SHP77 treated with DMSO at 0.1 percent for 48 hours (cell line): ENCODE results near the gene EPHX1.
"Not testable (repeated sequence)": the region's sequence is repeated elsewhere in the genome, so short reads cannot be mapped to it uniquely, and the experiment has no call there.

Experiments
- DNase-seq: peaks from one replicate; lab custom pipeline; 2025; lab: John Stamatoyannopoulos, UW

EPHX1 gene

DNA sequence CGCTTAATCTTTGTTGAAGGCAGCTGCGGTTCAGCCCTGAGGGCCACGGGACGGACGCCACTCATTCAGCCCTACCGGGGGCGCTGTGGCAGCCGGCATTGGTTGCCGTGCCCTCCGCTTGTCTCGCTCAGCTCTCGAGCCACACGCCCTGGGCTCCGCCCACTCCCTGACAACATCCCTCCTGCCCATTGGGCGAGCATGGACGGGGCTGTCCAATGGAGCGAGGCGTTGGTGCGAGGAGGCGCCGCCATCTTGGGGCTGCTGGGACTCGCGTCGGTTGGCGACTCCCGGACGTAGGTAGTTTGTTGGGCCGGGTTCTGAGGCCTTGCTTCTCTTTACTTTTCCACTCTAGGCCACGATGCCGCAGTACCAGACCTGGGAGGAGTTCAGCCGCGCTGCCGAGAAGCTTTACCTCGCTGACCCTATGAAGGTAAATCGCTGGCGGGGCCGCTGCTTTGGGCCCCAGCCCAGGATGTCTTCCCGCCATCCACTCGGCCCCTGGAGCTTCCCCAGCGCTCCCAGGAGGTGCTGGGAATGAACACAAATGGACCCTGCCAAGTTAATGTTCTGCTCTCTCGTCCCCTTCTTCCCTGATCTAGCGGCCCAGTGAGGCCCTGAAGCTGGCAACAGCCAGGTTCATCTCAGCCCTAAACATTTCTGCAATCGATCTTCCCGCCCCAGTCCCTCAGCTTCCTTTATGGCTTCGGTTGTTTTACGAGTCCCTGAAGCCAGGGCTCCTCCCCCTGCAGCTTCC is 32.2 kb upstream of the EPHX1 start, which contains the start of gene SRP9:
Gene SRP9 (plus strand): TSS at position 244 of the 754 bp plus-strand sequence. CDS start 115 bp downstream, at position 359.
- peak; percentile 94 for DNase-seq

DNA sequence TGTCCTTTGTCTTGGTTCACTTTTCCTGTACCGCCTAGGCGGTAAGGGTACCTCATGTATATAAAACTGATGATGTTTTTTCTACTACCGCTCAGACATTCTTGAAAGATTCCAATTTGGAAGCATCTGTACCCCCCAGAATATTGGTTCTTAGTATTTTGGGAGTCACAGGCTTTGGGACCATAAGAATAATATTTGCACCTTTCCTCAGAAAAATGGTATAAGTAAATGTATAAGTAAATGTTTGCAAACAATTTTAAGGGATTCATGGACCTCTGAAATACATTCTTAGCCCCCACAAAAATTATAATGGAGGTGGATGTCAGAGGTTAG is 31.6 kb upstream of the EPHX1 start:
- DNase-seq = no peak

GRCh38 chr1:225779165-225779564 is 30.8 kb upstream of the EPHX1 start:
- DNase-seq = not testable (repeated sequence)

- DNase-seq = no peak
These were observed 29.8 kb upstream of the EPHX1 start for GRCh38 chr1:225780134-225780533.

DNA sequence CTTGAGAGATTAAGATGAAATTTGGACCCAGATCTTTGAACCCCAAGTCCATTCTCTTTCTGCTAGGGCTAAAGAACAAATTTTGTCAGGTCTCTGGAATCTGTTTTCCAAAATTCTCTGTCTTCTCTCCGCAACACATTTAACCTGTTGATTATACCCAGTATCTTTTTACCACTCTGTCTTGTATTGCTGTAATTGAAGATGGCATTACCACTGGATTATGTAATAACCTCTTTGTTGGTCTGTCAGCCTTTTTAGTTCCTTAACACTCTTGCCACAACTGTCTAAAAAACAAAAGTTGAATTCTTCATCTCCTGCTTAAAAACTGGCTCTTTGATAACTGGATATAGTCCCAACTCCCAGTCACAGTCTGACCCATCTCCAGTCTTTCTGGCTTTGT is 29.3 kb upstream of the EPHX1 start:
- DNase-seq = no peak

DNA sequence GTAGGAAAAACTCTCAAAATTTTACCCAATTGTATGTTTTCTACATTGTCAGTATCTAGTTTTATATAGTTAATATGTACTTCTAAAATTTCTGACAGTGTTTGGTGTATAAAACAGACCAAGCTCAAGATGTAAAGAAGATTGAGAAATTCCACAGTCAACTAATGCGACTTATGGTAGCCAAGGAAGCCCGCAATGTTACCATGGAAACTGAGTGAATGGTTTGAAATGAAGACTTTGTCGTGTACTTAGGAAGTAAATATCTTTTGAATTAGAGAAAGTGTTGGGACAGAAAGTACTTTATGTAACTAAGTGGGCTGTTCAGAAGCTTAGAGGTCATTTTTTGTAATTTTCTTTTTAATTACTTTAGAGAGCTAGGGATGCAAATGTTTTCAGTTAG is 20.8 kb upstream of the EPHX1 start:
- DNase-seq = not testable (repeated sequence)

DNA sequence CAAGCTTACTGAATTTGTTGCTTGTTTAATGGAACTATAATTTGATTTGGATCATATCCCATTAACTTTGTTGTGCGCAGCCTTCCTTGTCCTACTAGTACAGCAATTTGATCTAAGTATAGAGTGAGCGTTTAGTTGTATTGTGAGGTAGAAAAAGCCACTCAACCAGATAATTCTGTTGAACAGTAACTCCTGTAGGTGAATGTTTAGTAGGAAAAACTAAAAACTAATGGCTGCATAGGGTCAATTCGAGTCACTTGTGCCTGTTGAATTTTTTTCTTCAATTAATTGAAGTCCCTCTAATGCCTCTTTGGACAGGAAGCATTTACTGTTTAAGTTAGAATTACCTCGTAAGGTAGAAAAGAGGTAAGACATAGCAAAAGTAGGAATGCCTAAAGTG is 15.0 kb upstream of the EPHX1 start:
- no peak for DNase-seq

DNA sequence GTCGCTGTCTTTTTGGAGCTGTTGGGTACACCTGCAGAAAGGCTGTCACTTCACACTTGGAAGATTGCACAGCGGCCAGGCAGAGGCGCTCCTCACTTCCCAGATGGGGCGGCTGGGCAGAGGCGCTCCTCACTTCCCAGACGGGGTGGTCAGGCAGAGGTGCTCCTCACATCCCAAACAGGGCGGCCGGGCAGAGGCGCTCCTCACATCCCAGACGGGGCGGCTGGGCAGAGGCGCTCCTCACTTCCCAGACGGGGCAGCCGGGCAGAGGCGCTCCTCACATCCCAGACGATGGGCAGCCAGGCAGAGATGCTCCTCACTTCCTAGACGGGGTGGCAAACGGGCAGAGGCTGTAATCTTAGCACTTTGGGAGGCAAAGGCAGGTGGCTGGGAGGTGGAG is 13.8 kb upstream of the EPHX1 start:
- not testable (repeated sequence) for DNase-seq

- DNase-seq = not testable (repeated sequence)
These were observed 8.8 kb upstream of the EPHX1 start for GRCh38 chr1:225801146-225801545.

GRCh38 chr1:225806249-225806648 is 3.7 kb upstream of the EPHX1 start:
- DNase-seq = no peak

DNA sequence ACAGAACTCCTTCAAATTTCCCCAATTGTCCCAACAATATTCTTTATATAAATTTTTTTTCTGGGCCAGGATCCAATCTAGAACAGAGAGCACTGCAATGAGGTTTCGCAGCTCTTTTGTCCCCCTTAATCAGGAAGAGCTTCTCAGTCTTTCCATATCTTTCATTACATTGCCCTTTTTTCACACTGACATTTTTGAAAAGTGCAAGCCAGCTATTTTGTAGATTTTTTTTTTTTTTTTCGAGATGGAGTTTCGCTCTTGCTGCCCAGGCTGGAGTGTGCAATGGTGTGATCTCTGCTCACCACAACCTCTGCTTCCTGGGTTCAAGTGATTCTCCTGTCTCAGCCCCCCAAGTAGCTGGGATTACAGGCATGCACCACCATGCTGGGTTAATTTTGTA is 3.2 kb upstream of the EPHX1 start:
- not testable (repeated sequence) for DNase-seq

DNA sequence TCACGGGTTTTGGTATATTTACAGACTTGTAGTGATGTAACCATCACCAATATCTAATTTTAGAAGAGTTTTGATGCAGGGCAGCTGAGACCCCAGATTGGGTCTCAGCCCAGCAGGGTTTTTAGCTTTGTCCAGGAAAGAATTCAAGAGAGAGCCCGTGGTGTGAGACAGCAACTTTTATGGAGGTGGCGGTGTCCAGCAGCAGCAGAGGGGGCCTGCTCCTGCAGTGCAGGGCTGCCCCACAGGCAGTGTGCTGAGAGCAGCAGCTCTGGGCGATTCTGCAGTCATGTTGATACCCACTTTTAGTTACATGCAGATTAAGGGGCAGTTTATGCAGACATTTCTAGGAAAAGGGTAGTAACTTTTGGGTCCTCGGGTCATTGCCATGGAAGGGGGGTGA is 1.8 kb upstream of the EPHX1 start:
- no peak for DNase-seq

- not testable (repeated sequence) for DNase-seq
These were observed 935 bp downstream of the EPHX1 start for GRCh38 chr1:225810579-225811538.

DNA sequence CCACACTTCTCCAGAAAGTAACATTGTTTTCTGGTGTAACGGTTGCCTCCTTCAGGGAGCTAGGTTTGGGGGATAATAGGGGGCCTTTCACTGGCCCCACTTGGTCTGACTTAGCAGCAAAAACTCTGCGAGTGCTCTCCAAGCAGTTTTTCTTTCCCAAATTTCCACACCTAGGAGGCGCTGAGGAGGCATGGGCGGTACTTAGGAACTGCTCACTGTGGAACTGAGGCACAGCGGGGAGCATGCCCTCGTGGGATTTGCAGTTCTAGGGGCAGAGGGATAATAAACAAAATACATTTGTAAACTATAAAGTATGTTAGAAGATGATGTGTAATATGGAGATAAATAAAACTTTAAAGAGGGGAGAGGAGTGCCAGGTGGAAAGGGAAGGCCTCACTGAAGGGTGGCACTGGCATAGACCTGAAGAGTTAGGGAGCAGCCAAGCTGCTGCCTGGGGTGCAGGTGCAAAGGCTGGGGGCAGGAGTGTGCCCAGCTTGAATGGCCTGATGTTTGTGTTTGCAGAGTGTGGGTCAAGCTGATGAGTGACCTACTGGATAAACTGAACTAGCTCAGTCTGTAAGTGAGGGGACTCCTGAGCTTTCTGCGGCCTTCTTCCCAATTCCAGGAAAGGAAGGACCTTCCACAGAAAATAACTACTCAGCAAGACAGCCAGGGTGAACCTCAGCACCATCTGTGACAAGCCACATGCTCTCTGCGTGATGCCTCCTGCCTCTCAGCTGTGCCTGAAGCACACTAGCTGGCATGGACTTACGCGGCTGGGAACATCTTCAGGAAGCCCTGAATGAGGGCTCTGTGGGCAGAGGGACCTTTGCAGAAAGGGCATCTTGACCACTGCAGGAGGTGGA is 1.9 kb downstream of the EPHX1 start:
- DNase-seq = peak; percentile 8

- DNase-seq = no peak
These were observed 2.7 kb downstream of the EPHX1 start for GRCh38 chr1:225812488-225813213.

- DNase-seq = no peak
These were observed 3.5 kb downstream of the EPHX1 start for GRCh38 chr1:225813214-225813964.

GRCh38 chr1:225814381-225814780 is 4.5 kb downstream of the EPHX1 start:
- no peak for DNase-seq

- not testable (repeated sequence) for DNase-seq
These were observed 5.2 kb downstream of the EPHX1 start for GRCh38 chr1:225815090-225815489.

DNA sequence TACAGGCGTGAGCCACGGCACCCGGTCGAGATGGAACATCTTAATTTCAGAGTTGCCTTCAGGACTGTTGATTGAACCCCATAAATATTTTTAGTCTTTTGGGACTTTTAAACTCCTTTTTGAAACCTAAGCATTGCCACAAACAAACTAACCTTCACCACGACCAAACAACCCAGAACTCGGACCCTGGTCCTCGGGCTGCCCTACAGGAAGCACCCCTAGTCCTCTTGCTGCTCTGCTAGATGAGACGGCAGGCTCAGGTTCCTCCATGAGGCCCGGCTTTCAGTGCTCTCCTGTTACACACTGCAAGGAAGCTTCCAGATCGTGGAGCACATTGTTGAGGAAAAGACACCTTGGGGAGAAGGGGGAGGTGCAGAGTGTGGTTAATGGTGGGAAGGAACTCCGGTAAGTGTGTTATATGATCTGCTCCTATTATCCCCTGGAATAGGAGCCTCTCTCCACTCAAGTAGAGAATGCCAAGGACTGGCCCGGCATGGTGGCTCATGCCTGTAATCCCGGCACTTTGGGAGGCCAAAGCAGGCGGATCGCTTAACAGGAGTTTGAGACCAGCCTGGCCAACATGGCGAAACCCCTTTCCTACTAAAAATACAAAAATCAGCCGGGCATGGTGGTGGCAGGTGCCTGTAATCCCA is 5.7 kb downstream of the EPHX1 start:
- DNase-seq = no peak
